Right ventricle myocardium inferior (tissue), 1 donor: ENCODE results near the gene BCKDHA. TPM values are rescaled to one million over a fixed set of nuclear protein-coding genes. Genes with fewer than 3 reads are reported as not detected.

Experiments
- ATAC-seq: fragments of 200-7000 bp; cut with Tn5 transposase; one replicate; pipeline ENCODE4 v1.9.1; 2020; ENCODE audit warnings: mild to moderate bottlenecking, moderate library complexity
- DNase-seq: peaks from one replicate; pipeline ENCODE4 v3.0.0; 2021; ENCODE audit errors: missing footprints
- intact Hi-C: fragments of 100-400 bp; cut with DNase I; formaldehyde crosslinking; loops from one replicate; pipeline ENCODE4 v1.11.0; 2022
- total RNA-seq: library from RNA; stranded (reverse); fragmentation: NEBNext Ultra II Directional; extraction: Animal tissue kit (Norgen Biotek cat#: 25700); gene quantifications from one replicate; pipeline ENCODE4 v1.2.1, GENCODE V29; 2021
- donor health status: DM: no; HTN: yes; CAD: no; lungs with severe emphysema.

BCKDHA gene
- total RNA-seq, 1 donor from 2014 or later: 44.9 TPM

DNA sequence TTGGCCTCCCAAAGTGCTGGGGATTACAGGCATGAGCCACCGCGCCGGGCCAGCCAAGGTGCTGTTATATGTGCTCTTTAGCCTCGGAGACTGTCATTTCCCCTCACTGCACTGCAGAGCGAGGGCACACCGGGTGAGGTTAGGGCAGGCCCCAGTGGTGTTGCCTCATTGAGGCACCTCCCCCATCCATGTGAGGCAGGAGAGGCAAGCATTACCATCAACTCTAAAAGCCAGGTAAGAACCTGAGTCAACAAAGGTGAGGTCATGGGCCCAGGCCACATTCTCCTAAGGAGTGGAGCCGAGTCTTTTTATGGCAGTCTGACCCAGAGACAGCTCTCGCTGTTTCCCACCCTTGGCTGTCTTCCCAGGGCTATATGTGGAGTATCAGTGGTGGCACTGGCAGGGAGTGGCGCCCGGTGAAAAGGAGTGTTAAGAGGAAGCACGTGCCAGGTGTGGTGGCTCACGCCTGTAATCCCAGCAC lies 18.6 kb downstream of the BCKDHA start:
- intact Hi-C loops: no loop called here
- ATAC-seq (no peak), DNase-seq (no peak)

DNA sequence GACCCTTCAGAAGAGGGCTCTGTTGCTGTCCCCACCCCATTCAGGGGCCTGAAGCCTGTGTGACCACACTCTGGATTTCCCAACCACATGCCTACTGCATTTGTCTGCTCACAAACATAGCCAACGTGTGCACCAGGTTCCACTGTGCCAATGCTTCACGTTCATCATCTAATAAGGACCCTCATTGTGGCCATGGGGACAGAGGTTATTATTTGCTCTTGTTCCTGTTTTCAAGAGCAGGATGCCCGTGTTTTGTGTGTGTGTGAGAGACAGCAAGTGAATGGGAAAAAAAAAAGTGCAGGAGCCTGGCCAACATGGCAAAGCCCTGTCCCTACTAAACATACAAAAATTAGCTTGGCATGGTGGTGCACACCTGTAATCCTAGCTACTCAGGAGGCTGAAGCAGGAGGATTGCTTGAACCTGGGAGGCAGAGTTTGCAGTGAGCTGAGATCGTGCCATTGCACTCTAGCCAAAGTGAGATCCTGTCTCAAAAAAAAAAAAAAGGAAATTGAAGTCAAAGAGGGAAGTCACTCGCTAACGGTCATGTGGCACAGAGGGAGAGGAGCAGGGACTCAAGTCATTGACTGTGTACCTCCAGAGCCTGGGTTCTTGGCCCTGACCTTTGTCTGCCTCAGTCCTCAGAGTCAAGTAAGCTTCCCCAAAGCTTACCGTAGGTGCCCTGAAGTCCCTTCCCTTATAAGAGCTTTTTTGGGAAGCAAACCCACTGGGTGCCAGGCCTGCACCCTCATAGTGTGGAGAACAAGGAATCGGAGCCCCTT lies 22.7 kb downstream of the BCKDHA start:
- no peak for DNase-seq
- ATAC-seq: peak; percentile 15
- intact Hi-C loops: no loop called here

GRCh38 chr19:41421314-41421713 lies 23.7 kb downstream of the BCKDHA start:
- DNase-seq: no peak
- ATAC-seq: no peak
- intact Hi-C loops: no loop called here

DNA sequence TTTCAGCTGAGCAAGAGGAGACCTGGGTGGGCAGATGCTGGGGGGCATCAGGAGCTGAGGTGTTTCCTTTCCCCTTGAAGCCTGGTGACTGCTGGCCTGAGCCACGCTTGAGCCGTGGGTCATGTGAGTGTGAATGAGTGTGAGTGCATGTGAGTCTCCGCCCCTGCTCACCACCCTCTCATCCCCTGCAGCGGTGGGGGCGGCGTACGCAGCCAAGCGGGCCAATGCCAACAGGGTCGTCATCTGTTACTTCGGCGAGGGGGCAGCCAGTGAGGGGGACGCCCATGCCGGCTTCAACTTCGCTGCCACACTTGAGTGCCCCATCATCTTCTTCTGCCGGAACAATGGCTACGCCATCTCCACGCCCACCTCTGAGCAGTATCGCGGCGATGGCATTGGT lies 24.4 kb downstream of the BCKDHA start:
- ATAC-seq (no peak), DNase-seq (no peak)
- intact Hi-C loops: no loop called here

GRCh38 chr19:41422456-41422855 lies 24.8 kb downstream of the BCKDHA start:
- intact Hi-C loops: no loop called here
- DNase-seq: no peak
- no peak for ATAC-seq

- DNase-seq (no peak), ATAC-seq (no peak)
- intact Hi-C loops: no loop called here
These were observed 25.3 kb downstream of the BCKDHA start for GRCh38 chr19:41422955-41423354.

DNA sequence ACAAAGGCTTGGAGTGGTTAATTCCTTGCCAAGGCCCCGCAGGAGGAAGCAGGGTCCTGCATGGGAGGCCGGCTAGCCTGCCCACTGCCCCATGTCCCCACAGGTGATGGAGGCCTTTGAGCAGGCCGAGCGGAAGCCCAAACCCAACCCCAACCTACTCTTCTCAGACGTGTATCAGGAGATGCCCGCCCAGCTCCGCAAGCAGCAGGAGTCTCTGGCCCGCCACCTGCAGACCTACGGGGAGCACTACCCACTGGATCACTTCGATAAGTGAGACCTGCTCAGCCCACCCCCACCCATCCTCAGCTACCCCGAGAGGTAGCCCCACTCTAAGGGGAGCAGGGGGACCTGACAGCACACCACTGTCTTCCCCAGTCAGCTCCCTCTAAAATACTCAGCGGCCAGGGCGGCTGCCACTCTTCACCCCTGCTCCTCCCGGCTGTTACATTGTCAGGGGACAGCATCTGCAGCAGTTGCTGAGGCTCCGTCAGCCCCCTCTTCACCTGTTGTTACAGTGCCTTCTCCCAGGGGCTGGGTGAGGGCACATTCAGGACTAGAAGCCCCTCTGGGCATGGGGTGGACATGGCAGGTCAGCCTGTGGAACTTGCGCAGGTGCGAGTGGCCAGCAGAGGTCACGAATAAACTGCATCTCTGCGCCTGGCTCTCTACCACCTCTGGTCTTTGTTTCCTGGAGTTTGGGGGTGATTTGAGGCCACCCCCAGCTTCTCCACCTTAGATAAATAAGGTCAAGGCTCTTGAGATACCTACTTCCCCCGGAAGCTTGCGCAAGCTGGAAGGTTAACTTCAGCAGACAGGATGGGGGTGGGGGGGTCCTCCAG lies 26.9 kb downstream of the BCKDHA start:
- intact Hi-C loops: no loop called here
- DNase-seq (peak; percentile 42), ATAC-seq (no peak)

GRCh38 chr19:41425174-41426115 lies 27.8 kb downstream of the BCKDHA start:
- intact Hi-C loops: loop anchor here (2.0 kb wide), 1 partner anchor 61 kb away; the partner anchor contains the start of gene B9D2
- ATAC-seq (no peak), DNase-seq (no peak)

DNA sequence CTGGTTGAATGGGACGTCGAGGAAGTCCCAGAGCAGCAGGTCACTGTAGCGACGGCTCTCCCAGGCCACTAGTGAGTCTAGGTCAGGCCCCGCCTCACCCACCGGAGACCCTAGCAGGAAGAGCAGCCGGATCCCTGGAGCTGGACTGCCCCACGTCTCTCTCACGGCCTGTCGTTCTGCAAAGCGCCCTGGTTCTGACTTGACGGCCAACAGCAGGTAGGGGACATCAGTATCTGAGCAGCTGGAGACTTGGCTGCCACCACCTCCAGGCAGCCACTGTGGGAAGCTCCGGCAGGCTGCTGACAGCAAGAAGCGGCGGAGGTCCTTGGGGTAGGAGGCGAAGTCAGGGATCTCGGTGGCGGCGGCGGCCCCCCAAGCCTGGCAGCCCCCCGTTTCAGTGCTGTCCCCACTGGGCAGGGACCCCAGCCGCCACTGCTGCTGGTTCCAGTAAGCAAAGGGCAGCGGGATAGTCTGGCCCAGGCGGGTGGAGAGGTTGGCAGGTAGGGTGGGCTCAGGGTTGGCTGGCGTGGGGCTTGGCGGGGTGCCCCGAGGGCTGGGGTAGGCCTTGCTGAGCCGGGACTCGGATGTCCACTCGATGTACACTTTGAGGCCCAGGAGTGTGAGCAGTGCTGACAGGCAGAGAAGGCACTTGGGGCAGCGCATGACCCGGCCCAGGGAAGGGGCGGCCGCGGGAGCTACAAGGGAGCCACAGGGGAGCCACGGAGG lies 28.7 kb downstream of the BCKDHA start:
- intact Hi-C loops: loop anchor here (2.0 kb wide), 1 partner anchor 61 kb away; the partner anchor contains the start of gene B9D2
- peak; percentile 79 for DNase-seq
- peak; percentile 17 for ATAC-seq

GRCh38 chr19:41426952-41427646 lies 29.5 kb downstream of the BCKDHA start, which contains the start of gene B3GNT8:
Gene B3GNT8, minus strand, starts transcription at chr19:41427374. Its CDS starts 596 bp downstream, at chr19:41426778.
- ATAC-seq (peak; percentile 90), DNase-seq (peak; percentile 95)
- intact Hi-C loops: loop anchor here (2.0 kb wide), 1 partner anchor 62 kb away; the partner anchor contains the start of gene B9D2

DNA sequence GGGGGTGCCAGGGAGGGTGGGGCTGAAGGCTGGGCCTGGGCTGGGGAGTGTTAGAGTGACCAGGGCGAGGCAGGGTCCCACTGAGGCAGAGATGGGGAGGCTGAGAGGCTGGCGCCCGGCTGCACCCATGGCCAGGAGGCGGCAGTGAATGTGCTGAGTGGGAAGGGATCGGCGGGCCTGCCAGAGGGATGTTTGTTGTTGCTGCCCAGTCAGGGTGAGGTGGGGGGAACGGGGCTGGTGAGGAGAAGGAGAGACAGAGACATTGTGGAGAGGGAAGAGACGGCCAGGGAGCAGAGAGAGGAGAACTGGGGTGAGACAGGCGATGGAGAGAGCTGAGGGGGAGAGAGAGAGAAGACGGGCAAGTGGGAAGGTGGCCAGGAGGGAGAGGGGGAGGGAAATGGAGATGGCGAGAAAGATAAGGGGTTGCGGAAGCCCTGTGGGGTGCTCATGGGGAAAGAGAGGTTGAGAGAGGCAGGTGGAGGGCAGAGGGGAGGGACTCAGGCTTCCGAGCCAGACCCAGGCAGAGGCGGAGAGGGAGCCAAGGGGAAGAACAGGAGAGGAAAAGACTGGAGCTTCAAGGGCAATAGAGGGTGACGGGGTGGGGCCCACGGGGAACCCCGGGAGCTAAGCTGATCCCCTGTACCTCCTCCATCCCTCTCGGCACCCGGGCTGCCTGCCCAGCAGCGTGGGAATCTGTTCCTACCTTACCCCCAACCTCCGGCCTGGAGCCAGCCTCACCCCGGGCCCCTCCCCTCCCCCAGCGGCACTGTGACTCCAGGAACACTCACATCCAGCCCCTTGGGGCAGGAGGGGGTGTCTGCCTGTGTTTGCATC lies 30.2 kb downstream of the BCKDHA start:
- intact Hi-C loops: loop anchor here (2.0 kb wide), 1 partner anchor 63 kb away; the partner anchor contains the start of gene B9D2
- peak; percentile 18 for ATAC-seq

DNA sequence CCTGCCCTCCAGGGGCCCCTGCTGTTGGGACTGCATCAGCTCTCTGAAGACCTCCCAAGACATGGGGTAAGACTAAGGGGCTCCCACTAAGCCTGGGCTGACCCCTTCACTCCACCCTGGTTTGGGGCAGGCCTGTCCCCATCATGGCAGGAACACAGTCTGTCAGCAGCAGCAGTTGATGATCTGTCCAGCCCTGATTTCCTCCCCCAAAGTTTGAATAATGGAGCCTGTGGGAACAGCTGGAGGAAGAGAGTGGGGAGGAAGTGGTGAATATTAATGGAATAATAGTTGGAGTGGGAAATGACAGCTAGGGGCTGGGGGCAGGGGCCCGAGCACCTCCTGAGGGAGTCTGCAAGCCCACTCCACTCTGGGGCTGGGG lies 30.9 kb downstream of the BCKDHA start:
- ATAC-seq (no peak), DNase-seq (no peak)
- intact Hi-C loops: no loop called here

More for the DNA sequence above, 30.2 kb downstream of the BCKDHA start:
- peak; percentile 84 for DNase-seq

GRCh38 chr19:41430922-41431321 lies 33.3 kb downstream of the BCKDHA start:
- no peak for DNase-seq
- intact Hi-C loops: loop anchor here (5.0 kb wide), 1 partner anchor 109 kb away; no protein-coding TSS in a partner anchor
- ATAC-seq: no peak

DNA sequence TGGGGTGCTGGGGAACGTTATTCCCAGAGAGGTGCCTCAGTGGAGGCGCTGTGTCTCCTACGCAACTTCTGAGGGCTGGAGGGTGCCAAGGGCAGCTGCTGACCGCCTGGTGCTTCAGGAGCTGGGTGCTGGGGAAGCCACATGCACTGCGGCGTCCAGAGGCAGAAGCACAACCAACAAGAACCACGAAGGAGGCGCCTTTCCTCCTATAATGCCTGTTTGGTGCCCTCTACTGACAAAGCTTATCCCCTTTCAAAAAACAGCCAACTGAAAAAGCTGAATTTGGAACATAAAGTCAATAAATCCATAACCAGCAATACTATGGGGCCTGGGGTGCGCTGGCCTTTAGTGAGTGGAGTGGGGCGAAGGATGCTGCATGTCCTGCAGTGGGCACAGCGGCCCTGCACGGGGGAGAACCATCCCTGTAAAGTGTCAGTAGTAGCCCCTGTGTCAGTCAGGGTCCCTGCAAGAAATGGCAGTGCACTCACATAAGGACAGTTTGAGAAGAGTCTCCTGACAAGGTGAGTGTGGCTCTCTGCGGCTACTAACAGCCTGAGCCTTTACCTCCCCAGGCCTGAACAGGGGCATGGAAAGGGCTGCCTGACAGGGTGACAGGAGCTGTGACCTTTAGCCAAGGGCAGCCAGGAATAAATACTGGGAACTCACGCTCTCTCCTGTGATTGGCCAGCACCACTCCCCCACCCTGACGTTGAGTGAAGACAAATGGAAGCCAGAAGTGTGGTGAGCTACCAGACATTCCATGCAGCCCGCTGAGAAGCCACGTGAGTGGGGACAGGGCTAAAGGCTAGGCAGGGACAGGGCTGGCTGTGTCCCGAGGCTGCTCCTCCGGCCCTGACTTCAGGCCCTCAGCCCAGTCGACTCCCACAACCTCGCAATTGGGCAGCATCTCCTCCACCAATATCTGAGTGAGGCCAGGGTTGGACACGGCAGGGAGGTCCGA lies 34.1 kb downstream of the BCKDHA start:
- peak; percentile 82 for ATAC-seq
- intact Hi-C loops: loop anchor here (5.0 kb wide), 1 partner anchor 109 kb away; no protein-coding TSS in a partner anchor

GRCh38 chr19:41433171-41433570 lies 35.6 kb downstream of the BCKDHA start:
- no peak for ATAC-seq
- intact Hi-C loops: loop anchor here (5.0 kb wide), 1 partner anchor 111 kb away; no protein-coding TSS in a partner anchor
- DNase-seq: no peak

More for the DNA sequence above, 34.1 kb downstream of the BCKDHA start:
- peak; percentile 76 for DNase-seq
